ENCODE data around the gene CACNG7.

Gene CACNG7

DNA sequence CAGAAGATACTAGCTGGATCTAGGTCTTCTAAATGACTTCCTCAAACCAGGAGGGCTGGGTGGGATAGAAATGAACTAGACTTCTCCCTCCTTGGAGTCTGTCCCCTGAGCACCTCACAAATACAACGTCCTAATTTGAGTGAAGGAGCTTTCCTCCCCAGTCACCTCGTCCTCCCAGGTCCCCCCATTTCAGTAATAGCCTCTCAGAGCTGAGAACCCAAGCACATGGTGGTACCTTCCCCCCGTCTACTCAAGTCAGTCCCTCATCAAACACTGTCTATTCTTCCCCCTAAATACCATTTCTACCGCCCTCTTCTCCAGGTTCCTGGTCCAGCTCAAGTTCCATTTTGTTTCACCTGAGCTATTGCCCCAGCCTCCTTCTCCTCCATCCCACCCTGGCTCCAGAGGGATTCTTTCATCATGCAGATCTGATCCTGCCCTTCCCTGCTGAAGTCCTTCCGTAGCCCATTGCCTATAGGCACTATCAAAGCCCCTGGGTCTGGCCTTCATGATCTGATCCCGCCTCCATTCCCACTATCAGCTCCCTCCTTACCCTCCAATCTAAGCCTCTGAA lies 32.3 kb upstream of the CACNG7 start:
- peaks cover 37 to 52% (median 45%) of the 10 kb centered on the region in 3 donors for H3K36me3 ChIP-seq
- TF ChIP-seq, protein P1, sequence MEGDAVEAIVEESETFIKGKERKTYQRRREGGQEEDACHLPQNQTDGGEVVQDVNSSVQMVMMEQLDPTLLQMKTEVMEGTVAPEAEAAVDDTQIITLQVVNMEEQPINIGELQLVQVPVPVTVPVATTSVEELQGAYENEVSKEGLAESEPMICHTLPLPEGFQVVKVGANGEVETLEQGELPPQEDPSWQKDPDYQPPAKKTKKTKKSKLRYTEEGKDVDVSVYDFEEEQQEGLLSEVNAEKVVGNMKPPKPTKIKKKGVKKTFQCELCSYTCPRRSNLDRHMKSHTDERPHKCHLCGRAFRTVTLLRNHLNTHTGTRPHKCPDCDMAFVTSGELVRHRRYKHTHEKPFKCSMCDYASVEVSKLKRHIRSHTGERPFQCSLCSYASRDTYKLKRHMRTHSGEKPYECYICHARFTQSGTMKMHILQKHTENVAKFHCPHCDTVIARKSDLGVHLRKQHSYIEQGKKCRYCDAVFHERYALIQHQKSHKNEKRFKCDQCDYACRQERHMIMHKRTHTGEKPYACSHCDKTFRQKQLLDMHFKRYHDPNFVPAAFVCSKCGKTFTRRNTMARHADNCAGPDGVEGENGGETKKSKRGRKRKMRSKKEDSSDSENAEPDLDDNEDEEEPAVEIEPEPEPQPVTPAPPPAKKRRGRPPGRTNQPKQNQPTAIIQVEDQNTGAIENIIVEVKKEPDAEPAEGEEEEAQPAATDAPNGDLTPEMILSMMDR (IDR thresholded peaks at IDR 0.05) = no peak
- intact Hi-C loops (cut with DNase I; ENCODE audit: low total_unique reads) = no loop called here
- H3K27ac ChIP-seq = no peak overlapping the region
- peaks cover 0 to 59% (median 40%) of the 10 kb centered on the region in 4 donors for H3K4me1 ChIP-seq
- peaks cover 0 to 13% of the 10 kb centered on the region in 2 donors for H3K27me3 ChIP-seq
- H3K4me3 ChIP-seq = no peak overlapping the region
- no peak for DNase-seq
- no peaks in the 10 kb centered on the region for H3K9me3 ChIP-seq

DNA sequence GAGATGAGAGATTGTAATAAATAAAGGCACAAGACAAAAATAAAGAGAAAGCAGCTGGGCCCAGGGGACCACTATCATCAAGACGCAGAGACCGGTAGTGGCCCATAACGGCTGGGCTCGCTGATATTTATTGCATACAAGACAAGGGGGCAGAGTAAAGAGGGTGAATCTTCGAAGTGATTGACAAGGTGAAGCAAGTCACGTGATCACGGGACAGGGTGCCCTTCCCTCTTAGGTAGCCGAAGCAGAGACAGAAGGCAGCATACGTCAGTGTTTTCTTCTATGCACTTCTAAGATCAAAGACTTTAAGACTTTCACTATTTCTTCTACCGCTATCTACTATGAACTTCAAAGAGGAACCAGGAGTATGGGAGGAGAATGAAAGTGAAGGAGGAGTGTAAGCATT lies 31.7 kb upstream of the CACNG7 start:
- Histone ChIP-seq H3K4me1 (peaks cover 0 to 59% (median 41%) of the 10 kb centered on the region in 4 donors), H3K9me3 (no peaks in the 10 kb centered on the region), H3K27ac (no peak overlapping the region), H3K4me3 (no peak overlapping the region), H3K27me3 (peaks cover 0 to 19% of the 10 kb centered on the region in 2 donors), H3K36me3 (peaks cover 31 to 46% (median 39%) of the 10 kb centered on the region in 3 donors)
- no peak for DNase-seq
- intact Hi-C loops (cut with DNase I; ENCODE audit: low total_unique reads) = no loop called here
- TF ChIP-seq, protein P1 (IDR thresholded peaks at IDR 0.05) = no peak

DNA sequence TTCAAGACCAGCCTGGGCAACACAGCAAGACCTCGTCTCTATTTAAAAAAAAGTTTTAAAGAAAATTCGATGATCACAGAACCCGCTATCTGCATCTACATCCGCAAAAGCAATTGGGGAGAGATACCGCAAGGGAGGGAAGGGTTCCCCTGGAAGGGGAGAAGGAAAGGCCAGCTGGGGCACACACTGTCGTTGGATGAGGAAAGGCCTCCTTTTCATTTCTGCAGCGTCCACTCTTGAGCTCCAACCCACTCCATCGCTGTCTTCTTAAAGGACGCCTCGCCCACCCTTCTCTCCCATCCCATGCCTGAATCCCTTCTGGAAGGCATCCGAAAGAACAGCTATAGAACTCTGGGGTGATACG lies 30.3 kb upstream of the CACNG7 start:
- no peak for DNase-seq
- Histone ChIP-seq H3K27ac (no peak overlapping the region), H3K4me1 (peaks cover 0 to 53% (median 37%) of the 10 kb centered on the region in 4 donors), H3K27me3 (peaks cover 0 to 33% of the 10 kb centered on the region in 2 donors), H3K36me3 (peaks cover 19 to 32% (median 29%) of the 10 kb centered on the region in 3 donors), H3K9me3 (no peaks in the 10 kb centered on the region), H3K4me3 (peak overlapping the region; percentile 42 to 52)
- intact Hi-C loops (cut with DNase I; ENCODE audit: low total_unique reads) = no loop called here
- TF ChIP-seq, protein P1 (IDR thresholded peaks at IDR 0.05) = no peak

DNA sequence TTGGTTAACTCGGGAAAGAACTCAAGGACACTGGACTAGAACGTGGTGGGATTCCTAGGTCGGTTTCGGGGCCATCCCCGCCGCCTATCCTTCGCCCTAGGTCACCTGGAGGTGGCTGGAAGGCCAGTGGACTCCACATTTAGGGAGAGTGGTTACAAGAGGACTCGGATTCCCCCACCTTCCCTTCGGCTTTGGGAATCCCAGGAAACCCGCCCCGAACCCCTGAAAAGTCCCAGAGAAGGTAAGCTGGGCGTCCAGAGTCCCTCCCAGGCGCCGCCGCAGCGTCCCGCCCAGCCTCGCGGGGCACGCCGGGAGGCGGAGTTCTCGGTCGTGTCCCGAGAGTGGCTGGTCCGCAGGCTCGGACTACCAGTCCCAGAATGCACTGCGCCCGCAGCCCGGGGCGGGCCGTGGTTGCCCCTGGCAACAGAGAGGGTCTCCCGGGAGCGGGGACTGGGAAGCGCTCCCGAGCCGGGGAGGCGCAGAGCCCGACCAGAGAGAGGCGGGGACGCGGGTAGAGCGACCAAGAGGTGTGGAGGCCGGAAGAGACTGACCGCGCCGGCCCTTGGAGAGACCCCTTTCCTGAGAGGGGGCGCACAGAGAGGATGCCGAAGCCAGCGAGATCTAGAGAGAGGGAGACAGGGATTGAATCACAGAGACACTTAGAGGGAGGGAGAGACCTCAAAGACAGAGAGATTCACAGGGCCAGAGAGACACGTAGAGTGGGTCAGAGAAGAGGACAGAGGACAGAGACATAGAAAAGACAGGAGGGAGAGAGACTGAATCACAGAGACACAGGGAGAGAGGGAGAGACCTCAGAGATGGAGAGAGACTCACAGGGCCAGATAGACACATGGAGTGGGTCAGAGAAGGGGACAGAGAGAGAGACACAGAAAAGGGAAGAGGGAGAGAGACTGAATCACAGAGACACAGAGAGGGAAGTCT lies 29.7 kb upstream of the CACNG7 start:
- peak overlapping the region in 1 of 2 donors; percentile 1 for H3K27ac ChIP-seq
- H3K27me3 ChIP-seq = peaks cover 0 to 39% of the 10 kb centered on the region in 2 donors
- H3K4me3 ChIP-seq = peak overlapping the region; percentile 42 to 52
- intact Hi-C loops (cut with DNase I; ENCODE audit: low total_unique reads) = no loop called here
- no peaks in the 10 kb centered on the region for H3K9me3 ChIP-seq
- TF ChIP-seq, protein P1 (IDR thresholded peaks at IDR 0.05) = no peak
- peaks cover 12 to 25% (median 23%) of the 10 kb centered on the region in 3 donors for H3K36me3 ChIP-seq
- H3K4me1 ChIP-seq = peaks cover 0 to 47% (median 31%) of the 10 kb centered on the region in 4 donors
- DNase-seq = peak; percentile 93 to 96

DNA sequence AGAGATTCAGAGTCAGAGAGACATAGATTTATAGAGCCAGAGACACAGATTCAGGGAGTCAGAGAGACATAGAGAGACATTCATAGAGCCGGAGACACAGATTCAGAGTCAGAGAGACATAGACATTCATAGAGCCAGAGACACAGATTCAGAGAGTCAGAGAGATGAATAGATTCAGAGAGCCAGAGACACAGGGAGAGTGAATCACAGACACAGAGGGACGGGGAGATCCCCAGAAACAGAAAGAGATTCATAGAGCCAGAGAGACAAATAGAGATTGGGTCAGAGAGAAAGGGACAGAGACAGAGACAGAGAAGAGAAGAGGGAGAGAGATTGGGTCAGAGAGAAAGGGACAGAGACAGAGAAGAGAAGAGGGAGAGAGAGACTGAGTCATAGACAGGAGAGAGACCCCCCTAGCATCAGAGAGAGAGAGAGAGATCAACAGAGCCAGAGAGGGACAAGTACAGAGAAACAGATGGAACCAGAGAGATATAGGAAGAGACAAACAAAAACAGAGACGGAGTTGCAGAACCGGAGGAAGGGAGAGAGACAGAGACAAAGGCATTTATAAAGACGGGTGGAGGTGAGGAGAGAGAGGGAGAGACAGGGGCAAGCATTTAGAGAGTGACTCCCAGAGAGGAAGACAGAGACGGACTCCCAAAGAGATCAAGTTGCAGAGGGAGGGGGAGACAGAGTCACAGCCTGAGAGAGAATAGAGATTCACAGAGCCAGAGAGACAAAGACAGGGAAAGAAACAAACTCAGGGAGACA lies 28.2 kb upstream of the CACNG7 start:
- H3K27ac ChIP-seq = no peak overlapping the region

More for the DNA sequence above, 28.2 kb upstream of the CACNG7 start:
- Histone ChIP-seq H3K9me3 (no peaks in the 10 kb centered on the region), H3K4me1 (peaks cover 0 to 32% (median 22%) of the 10 kb centered on the region in 4 donors), H3K27me3 (peaks cover 0 to 43% of the 10 kb centered on the region in 2 donors), H3K36me3 (peaks cover 0 to 10% (median 8%) of the 10 kb centered on the region in 3 donors), H3K4me3 (no peak overlapping the region)
- TF ChIP-seq, protein P1 (IDR thresholded peaks at IDR 0.05) = no peak
- intact Hi-C loops (cut with DNase I; ENCODE audit: low total_unique reads) = no loop called here
- no peak for DNase-seq

Data from tibial artery (tissue), 4 donors.